Stimulated activated CD8-positive, alpha-beta memory T cell treated with anti-CD3 and anti-CD28 coated beads, Interleukin-4, amount 100 ng/mL, for 4 hours (primary cell): ENCODE measurements around the gene EPHA3.

Experiments
- DNase-seq, 2 donors: peaks; one replicate each; pipeline ENCODE4 v3.0.0-alpha.2; 2020; ENCODE audit warnings: low read depth in 2 of 2, low spot score in 1 of 2

EPHA3 gene

GRCh38 chr3:89145995-89146394 is 38.6 kb downstream of the EPHA3 start:
- no peak for DNase-seq

GRCh38 chr3:89154416-89154815 is 47.0 kb downstream of the EPHA3 start:
- no peak for DNase-seq

GRCh38 chr3:89155811-89156210 is 48.4 kb downstream of the EPHA3 start:
- no peak for DNase-seq

- no peak for DNase-seq
Observed at GRCh38 chr3:89157575-89157974, 50.2 kb downstream of the EPHA3 start.

GRCh38 chr3:89159605-89160004 is 52.2 kb downstream of the EPHA3 start:
- DNase-seq, result no peak

- no peak for DNase-seq
Observed at GRCh38 chr3:89164774-89165173, 57.4 kb downstream of the EPHA3 start.

GRCh38 chr3:89165636-89166263 is 58.3 kb downstream of the EPHA3 start:
- no peak for DNase-seq

- no peak for DNase-seq
Observed at GRCh38 chr3:89171687-89172545, 64.5 kb downstream of the EPHA3 start.

GRCh38 chr3:89173546-89173945 is 66.1 kb downstream of the EPHA3 start:
- DNase-seq, result no peak

- no peak for DNase-seq
Observed at GRCh38 chr3:89179355-89180001, 72.1 kb downstream of the EPHA3 start.

- DNase-seq, result no peak
Observed at GRCh38 chr3:89180334-89180733, 72.9 kb downstream of the EPHA3 start.

GRCh38 chr3:89182056-89182455 is 74.6 kb downstream of the EPHA3 start:
- no peak for DNase-seq

- DNase-seq, result no peak
Observed at GRCh38 chr3:89184151-89184995, 77.0 kb downstream of the EPHA3 start.

GRCh38 chr3:89186456-89186855 is 79.0 kb downstream of the EPHA3 start:
- DNase-seq, result no peak

GRCh38 chr3:89198591-89198990 is 91.2 kb downstream of the EPHA3 start:
- no peak for DNase-seq

GRCh38 chr3:89212619-89213018 is 105.2 kb downstream of the EPHA3 start:
- DNase-seq, result no peak

GRCh38 chr3:89216016-89216739 is 108.8 kb downstream of the EPHA3 start:
- DNase-seq, result no peak

GRCh38 chr3:89217148-89217685 is 109.8 kb downstream of the EPHA3 start:
- no peak for DNase-seq

- DNase-seq, result no peak
Observed at GRCh38 chr3:89221924-89222323, 114.5 kb downstream of the EPHA3 start.

GRCh38 chr3:89223188-89223587 is 115.8 kb downstream of the EPHA3 start:
- DNase-seq, result no peak
